Myocyte (in vitro differentiated cells): Measurements from ENCODE around the gene ITGB6. TPM values are rescaled to one million over a fixed set of nuclear protein-coding genes. Genes with fewer than 3 reads are reported as not detected.
"Not testable (repeated sequence)": the region's sequence is repeated elsewhere in the genome, so short reads cannot be mapped to it uniquely, and the experiment has no call there.

Experiments used
- DNase-seq: peaks from one replicate; pipeline ENCODE4 v3.0.0-alpha.2; 2012; ENCODE audit warnings: low read depth
- total RNA-seq: library from RNA; depleted of rRNA; stranded (reverse); fragments of >200 nt; gene quantifications from 2 replicates; pipeline ENCODE4 v1.2.3, GENCODE V29; 2014

Gene ITGB6
- total RNA-seq, 1 donor from 2014 or later, result 152 TPM

GRCh38 chr2:160194351-160194750 lies 5.7 kb downstream of the ITGB6 start:
- no peak for DNase-seq

GRCh38 chr2:160181146-160181836 lies 18.8 kb downstream of the ITGB6 start:
- not testable (repeated sequence) for DNase-seq

- not testable (repeated sequence) for DNase-seq
Observed at GRCh38 chr2:160180690-160181089, 19.4 kb downstream of the ITGB6 start.

- no peak for DNase-seq
Observed at GRCh38 chr2:160180172-160180571, 19.9 kb downstream of the ITGB6 start.

GRCh38 chr2:160175169-160176134 lies 24.6 kb downstream of the ITGB6 start:
- no peak for DNase-seq

- no peak for DNase-seq
Observed at GRCh38 chr2:160174322-160174721, 25.8 kb downstream of the ITGB6 start.

- no peak for DNase-seq
Observed at GRCh38 chr2:160169988-160170387, 30.1 kb downstream of the ITGB6 start.

GRCh38 chr2:160169471-160169870 lies 30.6 kb downstream of the ITGB6 start:
- DNase-seq, result no peak

- no peak for DNase-seq
Observed at GRCh38 chr2:160168878-160169277, 31.2 kb downstream of the ITGB6 start.

GRCh38 chr2:160167089-160167740 lies 32.9 kb downstream of the ITGB6 start:
- no peak for DNase-seq

- DNase-seq, result no peak
Observed at GRCh38 chr2:160165996-160166395, 34.1 kb downstream of the ITGB6 start.

GRCh38 chr2:160165081-160165480 lies 35.0 kb downstream of the ITGB6 start:
- no peak for DNase-seq

GRCh38 chr2:160157861-160158829 lies 41.9 kb downstream of the ITGB6 start:
- DNase-seq, result peak; percentile 4

GRCh38 chr2:160156665-160157064 lies 43.4 kb downstream of the ITGB6 start:
- peak; percentile 57 for DNase-seq

- DNase-seq, result no peak
Observed at GRCh38 chr2:160156100-160156499, 44.0 kb downstream of the ITGB6 start.

- DNase-seq, result not testable (repeated sequence)
Observed at GRCh38 chr2:160148419-160148818, 51.7 kb downstream of the ITGB6 start.

GRCh38 chr2:160145471-160145870 lies 54.6 kb downstream of the ITGB6 start:
- no peak for DNase-seq

- DNase-seq, result peak; percentile 27
Observed at GRCh38 chr2:160144280-160144990, 55.6 kb downstream of the ITGB6 start.

- DNase-seq, result no peak
Observed at GRCh38 chr2:160142472-160142871, 57.6 kb downstream of the ITGB6 start.

GRCh38 chr2:160141912-160142311 lies 58.2 kb downstream of the ITGB6 start:
- DNase-seq, result no peak
